A549 (cell line): ENCODE results near the gene RAD23B. TPM values are rescaled to one million over a fixed set of nuclear protein-coding genes. Genes with fewer than 3 reads are reported as not detected.

ENCODE experiments used
- ATAC-seq, 2 experiments: fragments of 200-7000 bp in 1 of 2; fragments of >200 bp in 1 of 2; cut with Nextera tagmentation in 1 of 2; cut with Tn5 transposase in 1 of 2; 3 replicates each; pipeline versions ENCODE4 v1.8.0 to v1.9.1; 2018 to 2020; ENCODE audit warnings: mild to moderate bottlenecking in 1 of 2, moderate library complexity in 1 of 2
- CTCF ChIA-PET: fragments of 300-600 bp; sonication (Branson Sonifier 250); formaldehyde crosslinking; extraction: SDS; loops from one replicate; lab custom pipeline; 2021; ENCODE audit warnings: antibody characterized with exemption, inconsistent platforms; lab: Yijun Ruan, JAX
- POLR2A ChIA-PET: fragments of 350-600 bp; formaldehyde crosslinking; extraction: SDS; loops from one replicate; lab custom pipeline; 2021; ENCODE audit warnings: antibody characterized with exemption, inconsistent platforms; lab: Yijun Ruan, JAX
- DNase-seq, 2 experiments: peaks; one replicate each; pipeline versions ENCODE4 v3.0.0 to v3.0.0-alpha.2; 2011 to 2016; ENCODE audit warnings: low read depth in 1 of 2, low spot score in 1 of 2
- FAIRE-seq: peaks from 2 replicates; lab custom pipeline; 2011; peaks lifted over from hg19 to GRCh38; lab: Jason Lieb, UNC
- H3K27ac ChIP-seq, 2 experiments: fragments of >200 bp; sonication (Bioruptor Twin); formaldehyde crosslinking; 3 replicates each; pipeline ENCODE4 v1.5.1; 2016 to 2017
- H3K4me1 ChIP-seq: fragments of >200 bp; sonication (Bioruptor Twin); formaldehyde crosslinking; 3 replicates; pipeline ENCODE4 v1.6.1; 2016
- H3K4me2 ChIP-seq: fragments of >200 bp; sonication (Bioruptor Twin); formaldehyde crosslinking; 3 replicates; pipeline ENCODE4 v1.6.1; 2016
- H3K4me3 ChIP-seq: fragments of >200 bp; sonication (Bioruptor Twin); formaldehyde crosslinking; 3 replicates; pipeline ENCODE4 v1.5.1; 2016
- H3K9me3 ChIP-seq: fragments of >200 bp; sonication (Bioruptor Twin); formaldehyde crosslinking; 3 replicates; pipeline ENCODE4 v1.6.1; 2016
- ATOH8 ChIP-seq: fragments of 250-450 bp; sonication (Bioruptor Pico); IDR thresholded peaks from 2 replicates; pipeline ENCODE4 v1.5.0; 2020; ENCODE audit warnings: low read depth, mild to moderate bottlenecking, moderate library complexity
- BHLHE40 ChIP-seq: IDR thresholded peaks from 2 replicates; pipeline ENCODE4 v1.6.1; 2012; ENCODE audit warnings: low read depth, low read length, inconsistent platforms
- CEBPB ChIP-seq, 2 experiments: fragments of >200 bp in 1 of 2; sonication (Bioruptor Twin) in 1 of 2; formaldehyde crosslinking in 1 of 2; IDR thresholded peaks; 2 replicates each; pipeline ENCODE4 v1.6.1; 2012 to 2016
- CHD4 ChIP-seq: fragments of 200-600 bp; sonication (generic); IDR thresholded peaks from 2 replicates; pipeline ENCODE4 v1.6.1; 2016; ENCODE audit warnings: antibody characterized with exemption, mild to moderate bottlenecking, borderline replicate concordance
- EP300 ChIP-seq, 2 experiments: fragments of >200 bp; sonication (Bioruptor Twin); formaldehyde crosslinking; IDR thresholded peaks; 2 replicates in 1 of 2; 3 replicates in 1 of 2; pipeline ENCODE4 v1.6.1; 2016 to 2017
- GATA3 ChIP-seq: IDR thresholded peaks from 2 replicates; pipeline ENCODE4 v1.6.1; 2012; ENCODE audit warnings: borderline replicate concordance
- HDAC2 ChIP-seq: fragments of 200-600 bp; sonication (generic); IDR thresholded peaks from 2 replicates; pipeline ENCODE4 v1.6.1; 2016
- JUNB ChIP-seq: fragments of >200 bp; sonication (Bioruptor Twin); formaldehyde crosslinking; IDR thresholded peaks from 2 replicates; pipeline ENCODE4 v1.6.1; 2016
- KDM1A ChIP-seq: fragments of 200-600 bp; sonication (generic); IDR thresholded peaks from 2 replicates; pipeline ENCODE4 v1.6.1; 2016; ENCODE audit warnings: low read depth, mild to moderate bottlenecking
- MAFK ChIP-seq: fragments of 450-650 bp; IDR thresholded peaks from 2 replicates; pipeline ENCODE4 v1.6.1; 2014; ENCODE audit not compliant: partially characterized antibody
- MYC ChIP-seq: IDR thresholded peaks from 2 replicates; pipeline ENCODE4 v1.6.1; 2012; ENCODE audit warnings: mild to moderate bottlenecking, inconsistent platforms, low read length, improper control_type of control experiment, borderline replicate concordance
- PHF8 ChIP-seq: fragments of 200-600 bp; sonication (generic); IDR thresholded peaks from 2 replicates; pipeline ENCODE4 v1.6.1; 2016; ENCODE audit warnings: low read depth, mild to moderate bottlenecking, antibody characterized with exemption, moderate library complexity, borderline replicate concordance
- POLR2AphosphoS2 ChIP-seq: conservative IDR thresholded peaks from 2 replicates; pipeline ENCODE4 v1.6.1; 2012; ENCODE audit warnings: low read length, improper control_type of control experiment, inconsistent platforms
- RAD21 ChIP-seq, 2 experiments: fragments of >200 bp in 1 of 2; sonication (Bioruptor Twin) in 1 of 2; formaldehyde crosslinking in 1 of 2; IDR thresholded peaks in 1 of 2; conservative IDR thresholded peaks in 1 of 2; 2 replicates in 1 of 2; 3 replicates in 1 of 2; pipeline ENCODE4 v1.6.1; 2012 to 2018; ENCODE audit warnings: inconsistent platforms in 1 of 2
- REST ChIP-seq: fragments of 200-600 bp; sonication (generic); IDR thresholded peaks from 2 replicates; pipeline ENCODE4 v1.6.1; 2016; ENCODE audit warnings: antibody characterized with exemption, mild to moderate bottlenecking, moderate library complexity
- SMC3 ChIP-seq: fragments of >200 bp; sonication (Bioruptor Twin); formaldehyde crosslinking; IDR thresholded peaks from 3 replicates; pipeline ENCODE4 v1.6.1; 2018; ENCODE audit warnings: inconsistent platforms
- TP53 ChIP-seq: fragments of 250-450 bp; sonication (Bioruptor Pico); IDR thresholded peaks from 2 replicates; pipeline ENCODE4 v1.5.0; 2021; ENCODE audit warnings: mild to moderate bottlenecking, moderate library complexity
- ZC3H11A ChIP-seq: fragments of 450-650 bp; IDR thresholded peaks from 2 replicates; pipeline ENCODE4 v1.6.1; 2014; ENCODE audit warnings: antibody characterized with exemption, mild to moderate bottlenecking
- WGBS: methylation state at CpG from one replicate; pipeline ENCODE4 v1.1.6; 2017; ENCODE audit errors: missing lambda C conversion rate; 5-methylcytosine and 5-hydroxymethylcytosine counted together
- polyA plus RNA-seq, 4 experiments: library from polyadenylated mRNA; depleted of rRNA in 3 of 4; stranded (reverse); fragments of >200 nt; fragmentation: RNase III in 1 of 4; extraction: RNeasy Plus Mini Kit Qiagen cat#74134 plus additional on column Dnase treatment in 1 of 4; gene quantifications; 2 replicates in 3 of 4; 3 replicates in 1 of 4; pipeline ENCODE4 v1.2.3, GENCODE V29; 2011 to 2017
- TF ChIP-seq, protein P1 (sequence below): fragments of 450-650 bp; IDR thresholded peaks from 2 replicates; pipeline ENCODE4 v1.6.1; 2014; ENCODE audit warnings: antibody characterized with exemption
- TF ChIP-seq, protein P2 (sequence below): IDR thresholded peaks from 2 replicates; pipeline ENCODE4 v1.6.1; 2012

RAD23B gene
- polyA plus RNA-seq, 2 of the 4 experiments (the other 2 are of a cell fraction), result 136 to 195 TPM

GRCh38 chr9:107342476-107343161, 59.5 kb downstream of the RAD23B start:
- Histone ChIP-seq H3K4me3 (no peak overlapping the region), H3K9me3 (no peaks in the 10 kb centered on the region), H3K4me1 (no peaks in the 10 kb centered on the region), H3K27ac (no peak overlapping the region), H3K4me2 (no peak overlapping the region)
- ChIA-PET CTCF (interaction anchor here (0.9 to 4.5 kb wide), 10 partner anchors 10 to 205 kb away, joined by 3 to 34 read pairs (median 12); partner anchors contain the start of gene RAD23B), POLR2A (no interaction called here)
- no peak for FAIRE-seq
- ATAC-seq, result no peak
- TF ChIP-seq, protein P1, sequence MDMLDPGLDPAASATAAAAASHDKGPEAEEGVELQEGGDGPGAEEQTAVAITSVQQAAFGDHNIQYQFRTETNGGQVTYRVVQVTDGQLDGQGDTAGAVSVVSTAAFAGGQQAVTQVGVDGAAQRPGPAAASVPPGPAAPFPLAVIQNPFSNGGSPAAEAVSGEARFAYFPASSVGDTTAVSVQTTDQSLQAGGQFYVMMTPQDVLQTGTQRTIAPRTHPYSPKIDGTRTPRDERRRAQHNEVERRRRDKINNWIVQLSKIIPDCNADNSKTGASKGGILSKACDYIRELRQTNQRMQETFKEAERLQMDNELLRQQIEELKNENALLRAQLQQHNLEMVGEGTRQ, result no peak
- no peak for TF ChIP-seq MYC
- TF ChIP-seq ZC3H11A, result no peak
- TF ChIP-seq POLR2AphosphoS2, result no peak
- no peak for TF ChIP-seq EP300 (IDR thresholded peaks at IDR 0.05)
- WGBS, result 90% methylated on average over 6 of the region's 6 CpGs
- no peak for DNase-seq

DNA sequence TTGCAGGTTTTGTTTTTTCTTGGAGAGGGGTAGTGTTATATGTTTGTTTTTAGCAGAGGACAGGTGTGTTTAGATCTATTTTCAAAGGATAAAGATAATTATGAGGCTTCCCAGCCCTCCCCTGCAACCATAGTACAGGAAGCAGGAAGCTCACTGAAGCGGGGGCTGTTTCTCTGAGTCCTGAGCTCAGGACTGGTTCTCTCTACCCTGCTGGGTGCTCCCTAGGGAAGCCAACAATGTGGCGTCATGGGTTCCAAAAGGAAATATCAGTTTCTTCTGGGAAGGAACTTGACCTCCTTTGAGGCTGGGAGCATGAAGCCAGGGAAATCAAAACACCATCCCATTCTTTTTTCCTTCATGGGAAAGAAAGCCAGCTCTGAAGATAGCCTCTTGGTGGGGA, 62.2 kb downstream of the RAD23B start:
- TF ChIP-seq EP300 (IDR thresholded peaks at IDR 0.05) (no peak), HDAC2 (no peak), TP53 (CRISPR knock-in tag) (no peak), ATOH8 (no peak), MAFK (no peak), RAD21 (conservative IDR thresholded peaks at IDR 0.05 in 1 of 2, IDR thresholded peaks at IDR 0.05 in 1 of 2) (no peak)
- Histone ChIP-seq H3K4me1 (no peaks in the 10 kb centered on the region), H3K27ac (no peak overlapping the region), H3K4me3 (no peak overlapping the region), H3K4me2 (no peak overlapping the region), H3K9me3 (no peaks in the 10 kb centered on the region)
- CTCF ChIA-PET, result interaction anchor here (0.9 to 1.4 kb wide), 3 partner anchors 8 to 187 kb away, joined by 3 to 6 read pairs (median 4); no protein-coding TSS in a partner anchor
- ATAC-seq (no peak), FAIRE-seq (no peak), DNase-seq (no peak)
- 84% methylated on average over 2 of the region's 2 CpGs for WGBS
- POLR2A ChIA-PET, result no interaction called here

DNA sequence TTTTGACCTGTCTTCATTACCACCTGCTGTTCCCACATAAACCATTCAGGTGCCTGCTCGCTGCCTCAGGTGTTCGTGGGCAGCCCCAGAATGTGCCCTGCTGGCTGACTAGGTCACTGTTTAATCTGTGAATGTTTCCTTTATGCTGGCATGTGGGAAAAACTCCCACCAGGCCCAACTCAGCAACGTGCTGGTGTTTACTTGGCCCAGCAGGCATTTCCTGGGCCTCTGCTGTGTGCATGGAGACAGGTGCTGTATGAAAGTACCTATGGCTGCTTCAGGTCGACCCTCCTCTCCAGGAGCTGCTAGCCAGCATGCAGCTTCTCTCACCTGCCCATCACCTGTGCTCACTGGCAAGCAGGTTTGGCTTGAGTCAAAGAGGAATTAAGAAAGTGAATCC, 65.8 kb downstream of the RAD23B start:
- Histone ChIP-seq H3K27ac (no peak overlapping the region), H3K9me3 (peaks cover 5% of the 10 kb centered on the region; the same call in 2 of the 3 replicates), H3K4me1 (no peaks in the 10 kb centered on the region), H3K4me3 (no peak overlapping the region)
- ATAC-seq, result peak; percentile 17 to 18; a peak in 2 of 6 replicates
- 19% methylated on average over 4 of the region's 4 CpGs for WGBS
- TF ChIP-seq RAD21 (conservative IDR thresholded peaks at IDR 0.05 in 1 of 2, IDR thresholded peaks at IDR 0.05 in 1 of 2) (no peak), EP300 (IDR thresholded peaks at IDR 0.05) (no peak), MYC (no peak), SMC3 (no peak), CEBPB (IDR thresholded peaks at IDR 0.05) (no peak), GATA3 (no peak), CHD4 (no peak), JUNB (no peak), KDM1A (no peak), REST (no peak), PHF8 (no peak), BHLHE40 (no peak), HDAC2 (no peak)
- TF ChIP-seq, protein P2, sequence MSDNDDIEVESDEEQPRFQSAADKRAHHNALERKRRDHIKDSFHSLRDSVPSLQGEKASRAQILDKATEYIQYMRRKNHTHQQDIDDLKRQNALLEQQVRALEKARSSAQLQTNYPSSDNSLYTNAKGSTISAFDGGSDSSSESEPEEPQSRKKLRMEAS, result no peak
- TF ChIP-seq, all 56 proteins: peak for 0
- H3K4me2 ChIP-seq, result no peak overlapping the region
- CTCF ChIA-PET, result interaction anchor here (1.0 to 5.0 kb wide), 4 partner anchors 8 to 177 kb away, joined by 3 to 26 read pairs (median 4); no protein-coding TSS in a partner anchor
- FAIRE-seq (no peak), DNase-seq (no peak)
- POLR2A ChIA-PET, result no interaction called here
